Left ventricle myocardium inferior (tissue), 1 donor: ENCODE measurements around the gene RAB39B. TPM values are rescaled to one million over a fixed set of nuclear protein-coding genes. Genes with fewer than 3 reads are reported as not detected.

Experiments used
- DNase-seq: peaks from one replicate; pipeline ENCODE4 v3.0.0-alpha.2; 2020
- H3K27ac ChIP-seq: fragments of 200-600 bp; replicated peaks from 2 replicates; pipeline ENCODE4 v1.8.0; 2021
- H3K27me3 ChIP-seq: fragments of 200-600 bp; 2 replicates; pipeline ENCODE4 v1.8.0; 2021; ENCODE audit warnings: low read depth
- H3K36me3 ChIP-seq: fragments of 200-600 bp; 2 replicates; pipeline ENCODE4 v1.8.0; 2021
- H3K4me1 ChIP-seq: fragments of 200-600 bp; 2 replicates; pipeline ENCODE4 v1.8.0; 2021
- H3K4me3 ChIP-seq: fragments of 200-600 bp; 2 replicates; pipeline ENCODE4 v1.8.0; 2021; ENCODE audit warnings: mild to moderate bottlenecking, moderate library complexity
- H3K9me3 ChIP-seq: fragments of 200-600 bp; replicated peaks from 2 replicates; pipeline ENCODE4 v1.8.0; 2021
- CTCF ChIP-seq: fragments of 200-600 bp; IDR thresholded peaks from 2 replicates; pipeline ENCODE4 v1.8.0; 2021; ENCODE audit warnings: antibody characterized with exemption, mild to moderate bottlenecking, borderline replicate concordance
- intact Hi-C: fragments of 100-400 bp; cut with micrococcal nuclease; formaldehyde crosslinking; loops from one replicate; pipeline ENCODE4 v1.11.0; 2022
- total RNA-seq: library from RNA; stranded (reverse); fragmentation: NEBNext Ultra II Directional; extraction: Animal tissue kit (Norgen Biotek cat#: 25700); gene quantifications from one replicate; pipeline ENCODE4 v1.2.1, GENCODE V29; 2021
- donor health status: DM: no; HTN: yes; CAD: no; lungs with severe emphysema.

RAB39B gene
- total RNA-seq, 1 donor from 2014 or later, result 0.11 TPM

GRCh38 chrX:155266439-155266838 lies 2.1 kb upstream of the RAB39B start:
- no peak for TF ChIP-seq CTCF
- no peak for DNase-seq
- Histone ChIP-seq H3K27me3 (no peaks in the 10 kb centered on the region), H3K9me3 (peaks cover 10% of the 10 kb centered on the region), H3K4me3 (no peak overlapping the region), H3K36me3 (no peaks in the 10 kb centered on the region), H3K4me1 (peaks cover 7% of the 10 kb centered on the region), H3K27ac (no peak overlapping the region)
- intact Hi-C loops, result no loop called here

GRCh38 chrX:155262970-155263754 lies 1.1 kb downstream of the RAB39B start:
- no peaks in the 10 kb centered on the region for H3K27me3 ChIP-seq
- peaks cover 7% of the 10 kb centered on the region for H3K4me1 ChIP-seq
- H3K4me3 ChIP-seq, result no peak overlapping the region
- H3K27ac ChIP-seq, result no peak overlapping the region
- DNase-seq, result no peak
- intact Hi-C loops, result no loop called here
- no peaks in the 10 kb centered on the region for H3K9me3 ChIP-seq
- TF ChIP-seq CTCF, result no peak
- H3K36me3 ChIP-seq, result no peaks in the 10 kb centered on the region

- Histone ChIP-seq H3K36me3 (no peaks in the 10 kb centered on the region), H3K27me3 (no peaks in the 10 kb centered on the region), H3K27ac (no peak overlapping the region), H3K4me3 (no peak overlapping the region), H3K4me1 (peaks cover 7% of the 10 kb centered on the region), H3K9me3 (no peaks in the 10 kb centered on the region)
- no peak for DNase-seq
- no peak for TF ChIP-seq CTCF
- intact Hi-C loops, result no loop called here
Observed at GRCh38 chrX:155259752-155260151, 4.5 kb downstream of the RAB39B start.

GRCh38 chrX:155251391-155251790 lies 12.9 kb downstream of the RAB39B start:
- Histone ChIP-seq H3K27me3 (no peaks in the 10 kb centered on the region), H3K4me3 (no peak overlapping the region), H3K4me1 (no peaks in the 10 kb centered on the region), H3K36me3 (no peaks in the 10 kb centered on the region), H3K27ac (no peak overlapping the region), H3K9me3 (no peaks in the 10 kb centered on the region)
- TF ChIP-seq CTCF, result no peak
- intact Hi-C loops, result no loop called here
- no peak for DNase-seq

GRCh38 chrX:155247497-155247896 lies 16.8 kb downstream of the RAB39B start:
- intact Hi-C loops, result no loop called here
- no peak overlapping the region for H3K4me3 ChIP-seq
- DNase-seq, result no peak
- no peak for TF ChIP-seq CTCF
- no peaks in the 10 kb centered on the region for H3K27me3 ChIP-seq
- no peak overlapping the region for H3K27ac ChIP-seq
- no peaks in the 10 kb centered on the region for H3K36me3 ChIP-seq
- no peaks in the 10 kb centered on the region for H3K9me3 ChIP-seq
- H3K4me1 ChIP-seq, result no peaks in the 10 kb centered on the region
